Neural cell (in vitro differentiated cells): ENCODE data around the gene RNF26. TPM values are rescaled to one million over a fixed set of nuclear protein-coding genes. Genes with fewer than 3 reads are reported as not detected.

Experiments used
- H2AFZ ChIP-seq: fragments of 200-600, 300-800 bp; sonication (generic), shearing (Covaris generic); 2 replicates; pipeline ENCODE4 v1.6.0; 2014; ENCODE audit warnings: low read depth, mild to moderate bottlenecking, antibody characterized with exemption, low read length, moderate library complexity
- H3F3A ChIP-seq: fragments of 200-600 bp; shearing (Covaris generic); 2 replicates; pipeline ENCODE4 v1.6.1; 2016; ENCODE audit warnings: mild to moderate bottlenecking, moderate library complexity, mixed read lengths, antibody characterized with exemption, low read length; ENCODE audit not compliant: insufficient read depth, poor library complexity, severe bottlenecking
- H3K27ac ChIP-seq: fragments of 200-600, 300-800 bp; sonication (generic), shearing (Covaris generic); 2 replicates; pipeline ENCODE4 v1.5.1; 2014; ENCODE audit warnings: mild to moderate bottlenecking, low read length, moderate library complexity
- H3K27me3 ChIP-seq: fragments of 300-800, 200-600 bp; sonication (generic), shearing (Covaris generic); 2 replicates; pipeline ENCODE4 v1.6.0; 2014; ENCODE audit warnings: mild to moderate bottlenecking, low read depth, low read length, moderate library complexity; ENCODE audit not compliant: insufficient read depth
- H3K36me3 ChIP-seq: fragments of 300-800, 200-600 bp; sonication (generic), shearing (Covaris generic); 2 replicates; pipeline ENCODE4 v1.5.1; 2014; ENCODE audit warnings: mild to moderate bottlenecking, antibody characterized with exemption, low read length, moderate library complexity; ENCODE audit not compliant: insufficient read depth
- H3K4me2 ChIP-seq: fragments of 300-800, 200-600 bp; sonication (generic), shearing (Covaris generic); 2 replicates; pipeline ENCODE4 v1.6.0; 2014; ENCODE audit warnings: mild to moderate bottlenecking, low read length
- H3K4me3 ChIP-seq: fragments of 300-800, 200-600 bp; sonication (generic), shearing (Covaris generic); 2 replicates; pipeline ENCODE4 v1.5.1; 2014; ENCODE audit warnings: mild to moderate bottlenecking, low read length, moderate library complexity
- H3K79me2 ChIP-seq: fragments of 200-600 bp; shearing (Covaris generic); replicated peaks from 2 replicates; pipeline ENCODE4 v1.6.0; 2014; ENCODE audit warnings: mild to moderate bottlenecking, low read length, moderate library complexity; ENCODE audit not compliant: insufficient read depth
- H3K9ac ChIP-seq: fragments of 300-800, 200-600 bp; sonication (generic), shearing (Covaris generic); 2 replicates; pipeline ENCODE4 v1.6.1; 2016; ENCODE audit warnings: mild to moderate bottlenecking, low read length, mixed read lengths
- H3K9me2 ChIP-seq: fragments of 200-600 bp; shearing (Covaris generic); 2 replicates; pipeline ENCODE4 v1.6.1; 2016; ENCODE audit warnings: mild to moderate bottlenecking, low read length, mixed read lengths; ENCODE audit not compliant: insufficient read depth
- H3K9me3 ChIP-seq: fragments of 200-600, 300-800 bp; sonication (generic), shearing (Covaris generic); 2 replicates; pipeline ENCODE4 v1.6.1; 2016; ENCODE audit warnings: mild to moderate bottlenecking, mixed run types, low read length, moderate library complexity, mixed read lengths
- H4K20me1 ChIP-seq: fragments of 200-600 bp; shearing (Covaris generic); 2 replicates; pipeline ENCODE4 v1.6.1; 2016; ENCODE audit warnings: mild to moderate bottlenecking, mixed run types; ENCODE audit not compliant: insufficient read depth
- EP300 ChIP-seq: fragments of 450-650 bp; conservative IDR thresholded peaks from 2 replicates; pipeline ENCODE4 v1.6.1; 2014; ENCODE audit warnings: antibody characterized with exemption, mild to moderate bottlenecking, moderate library complexity; ENCODE audit not compliant: poor library complexity, severe bottlenecking
- EZH2 ChIP-seq: fragments of 200-600, 300-800 bp; shearing (Covaris generic), sonication (generic); IDR thresholded peaks from 2 replicates; pipeline ENCODE4 v1.6.1; 2014; ENCODE audit warnings: antibody characterized with exemption, low read length, borderline replicate concordance, mild to moderate bottlenecking; ENCODE audit not compliant: insufficient read depth, poor library complexity, severe bottlenecking
- MXI1 ChIP-seq: fragments of 450-650 bp; conservative IDR thresholded peaks from 2 replicates; pipeline ENCODE4 v1.6.1; 2014; ENCODE audit warnings: antibody characterized with exemption, mild to moderate bottlenecking; ENCODE audit not compliant: poor library complexity, severe bottlenecking
- POLR2AphosphoS5 ChIP-seq: IDR thresholded peaks from 2 replicates; pipeline ENCODE4 v1.6.1; 2012
- RAD21 ChIP-seq: fragments of 450-650 bp; conservative IDR thresholded peaks from 2 replicates; pipeline ENCODE4 v1.6.1; 2014; ENCODE audit warnings: antibody characterized with exemption, mild to moderate bottlenecking, moderate library complexity
- SMC3 ChIP-seq: fragments of 450-650 bp; conservative IDR thresholded peaks from 2 replicates; pipeline ENCODE4 v1.6.1; 2014; ENCODE audit warnings: antibody characterized with exemption, mild to moderate bottlenecking, moderate library complexity; ENCODE audit not compliant: poor library complexity
- TAF1 ChIP-seq: IDR thresholded peaks from 2 replicates; pipeline ENCODE4 v1.6.1; 2012; ENCODE audit warnings: low read depth
- polyA plus RNA-seq: library from polyadenylated mRNA; depleted of rRNA; stranded (reverse); fragments of >200 nt; gene quantifications from 2 replicates; pipeline ENCODE4 v1.2.3, GENCODE V29; 2014
- TF ChIP-seq, protein P1 (sequence below): IDR thresholded peaks from 2 replicates; pipeline ENCODE4 v1.6.1; 2012; ENCODE audit warnings: borderline replicate concordance
- TF ChIP-seq, protein P2 (sequence below): fragments of 450-650 bp; IDR thresholded peaks from 2 replicates; pipeline ENCODE4 v1.5.1; 2014; ENCODE audit warnings: antibody characterized with exemption, mild to moderate bottlenecking, moderate library complexity; ENCODE audit not compliant: poor library complexity, severe bottlenecking

RNF26 gene
- polyA plus RNA-seq, 1 donor from 2014 or later = 2.6 TPM

DNA sequence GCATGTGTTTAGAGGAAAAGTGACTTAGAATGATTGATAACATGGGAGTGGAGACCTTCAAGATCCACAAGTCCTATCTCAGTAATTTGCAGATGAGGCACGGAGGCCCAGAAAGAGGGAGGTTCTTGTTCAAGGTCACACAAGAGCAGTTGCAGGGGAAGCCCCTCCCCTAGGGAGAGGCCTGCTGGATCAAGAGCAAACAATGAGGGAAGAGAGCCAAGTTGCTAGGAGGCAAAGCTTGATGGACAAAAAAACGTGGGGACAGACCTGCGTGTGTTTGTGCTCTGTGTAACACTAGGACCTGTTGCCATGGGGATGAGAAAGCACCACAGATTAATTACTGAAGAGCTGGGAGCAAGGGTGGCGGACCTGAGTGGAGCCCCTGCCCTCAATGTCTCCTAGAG lies 18.5 kb downstream of the RNF26 start:
- Histone ChIP-seq H3K4me2 (no peak overlapping the region), H3K9me3 (no peaks in the 10 kb centered on the region), H2AFZ (no peak overlapping the region), H3K9ac (no peak overlapping the region), H3F3A (no peaks in the 10 kb centered on the region), H3K27ac (no peak overlapping the region), H3K9me2 (no peaks in the 10 kb centered on the region), H3K36me3 (no peaks in the 10 kb centered on the region), H3K79me2 (no peaks in the 10 kb centered on the region), H4K20me1 (no peaks in the 10 kb centered on the region), H3K4me3 (no peak overlapping the region), H3K27me3 (peaks cover 4% of the 10 kb centered on the region)
- TF ChIP-seq EP300 (no peak), POLR2AphosphoS5 (no peak), MXI1 (no peak), SMC3 (no peak), RAD21 (no peak), EZH2 (no peak), TAF1 (no peak)
- TF ChIP-seq, protein P1, sequence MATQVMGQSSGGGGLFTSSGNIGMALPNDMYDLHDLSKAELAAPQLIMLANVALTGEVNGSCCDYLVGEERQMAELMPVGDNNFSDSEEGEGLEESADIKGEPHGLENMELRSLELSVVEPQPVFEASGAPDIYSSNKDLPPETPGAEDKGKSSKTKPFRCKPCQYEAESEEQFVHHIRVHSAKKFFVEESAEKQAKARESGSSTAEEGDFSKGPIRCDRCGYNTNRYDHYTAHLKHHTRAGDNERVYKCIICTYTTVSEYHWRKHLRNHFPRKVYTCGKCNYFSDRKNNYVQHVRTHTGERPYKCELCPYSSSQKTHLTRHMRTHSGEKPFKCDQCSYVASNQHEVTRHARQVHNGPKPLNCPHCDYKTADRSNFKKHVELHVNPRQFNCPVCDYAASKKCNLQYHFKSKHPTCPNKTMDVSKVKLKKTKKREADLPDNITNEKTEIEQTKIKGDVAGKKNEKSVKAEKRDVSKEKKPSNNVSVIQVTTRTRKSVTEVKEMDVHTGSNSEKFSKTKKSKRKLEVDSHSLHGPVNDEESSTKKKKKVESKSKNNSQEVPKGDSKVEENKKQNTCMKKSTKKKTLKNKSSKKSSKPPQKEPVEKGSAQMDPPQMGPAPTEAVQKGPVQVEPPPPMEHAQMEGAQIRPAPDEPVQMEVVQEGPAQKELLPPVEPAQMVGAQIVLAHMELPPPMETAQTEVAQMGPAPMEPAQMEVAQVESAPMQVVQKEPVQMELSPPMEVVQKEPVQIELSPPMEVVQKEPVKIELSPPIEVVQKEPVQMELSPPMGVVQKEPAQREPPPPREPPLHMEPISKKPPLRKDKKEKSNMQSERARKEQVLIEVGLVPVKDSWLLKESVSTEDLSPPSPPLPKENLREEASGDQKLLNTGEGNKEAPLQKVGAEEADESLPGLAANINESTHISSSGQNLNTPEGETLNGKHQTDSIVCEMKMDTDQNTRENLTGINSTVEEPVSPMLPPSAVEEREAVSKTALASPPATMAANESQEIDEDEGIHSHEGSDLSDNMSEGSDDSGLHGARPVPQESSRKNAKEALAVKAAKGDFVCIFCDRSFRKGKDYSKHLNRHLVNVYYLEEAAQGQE = no peak
- TF ChIP-seq, protein P2, sequence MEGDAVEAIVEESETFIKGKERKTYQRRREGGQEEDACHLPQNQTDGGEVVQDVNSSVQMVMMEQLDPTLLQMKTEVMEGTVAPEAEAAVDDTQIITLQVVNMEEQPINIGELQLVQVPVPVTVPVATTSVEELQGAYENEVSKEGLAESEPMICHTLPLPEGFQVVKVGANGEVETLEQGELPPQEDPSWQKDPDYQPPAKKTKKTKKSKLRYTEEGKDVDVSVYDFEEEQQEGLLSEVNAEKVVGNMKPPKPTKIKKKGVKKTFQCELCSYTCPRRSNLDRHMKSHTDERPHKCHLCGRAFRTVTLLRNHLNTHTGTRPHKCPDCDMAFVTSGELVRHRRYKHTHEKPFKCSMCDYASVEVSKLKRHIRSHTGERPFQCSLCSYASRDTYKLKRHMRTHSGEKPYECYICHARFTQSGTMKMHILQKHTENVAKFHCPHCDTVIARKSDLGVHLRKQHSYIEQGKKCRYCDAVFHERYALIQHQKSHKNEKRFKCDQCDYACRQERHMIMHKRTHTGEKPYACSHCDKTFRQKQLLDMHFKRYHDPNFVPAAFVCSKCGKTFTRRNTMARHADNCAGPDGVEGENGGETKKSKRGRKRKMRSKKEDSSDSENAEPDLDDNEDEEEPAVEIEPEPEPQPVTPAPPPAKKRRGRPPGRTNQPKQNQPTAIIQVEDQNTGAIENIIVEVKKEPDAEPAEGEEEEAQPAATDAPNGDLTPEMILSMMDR = no peak

DNA sequence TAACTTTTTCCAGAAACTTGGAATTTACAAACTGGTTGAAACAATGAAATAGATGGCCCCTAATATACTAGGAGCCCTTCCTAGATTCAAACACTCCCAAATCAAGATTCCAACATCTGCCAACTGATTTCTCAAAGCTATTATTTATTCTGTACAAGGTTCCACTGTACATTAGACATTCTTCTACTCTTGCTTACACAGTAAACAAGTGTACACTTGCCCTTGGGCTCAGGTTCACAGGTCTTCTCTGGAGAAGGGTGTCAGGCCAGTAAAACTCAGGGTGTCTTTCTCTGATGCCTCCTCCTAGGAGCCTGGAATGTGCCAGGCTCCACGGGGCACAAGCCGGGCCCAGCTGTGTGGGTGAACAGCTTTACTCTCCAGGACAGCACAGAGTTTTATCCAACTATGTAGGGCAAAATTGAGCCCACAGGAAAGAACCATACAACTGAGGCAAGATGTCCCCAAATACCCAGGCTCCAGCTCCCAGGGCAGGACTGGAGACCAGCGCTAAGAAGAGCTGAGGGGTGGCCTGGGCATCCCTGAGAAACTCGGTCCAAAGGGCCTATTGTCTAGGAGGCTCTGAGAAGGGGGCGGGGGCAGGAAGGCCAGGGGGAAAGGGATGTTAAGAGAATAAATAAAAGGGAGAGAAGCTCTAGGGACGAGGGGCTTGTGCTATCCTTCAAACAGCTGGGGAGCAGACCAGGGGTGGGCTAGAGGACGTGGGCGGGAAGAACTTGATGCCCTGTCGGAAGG lies 20.9 kb downstream of the RNF26 start:
- H3K4me2 ChIP-seq = no peak overlapping the region
- no peak overlapping the region for H3K9ac ChIP-seq
- H3K4me3 ChIP-seq = no peak overlapping the region
- H3F3A ChIP-seq = no peaks in the 10 kb centered on the region
- H3K27me3 ChIP-seq = peaks cover 4% of the 10 kb centered on the region
- no peak overlapping the region for H2AFZ ChIP-seq
- no peaks in the 10 kb centered on the region for H3K9me2 ChIP-seq
- no peaks in the 10 kb centered on the region for H3K9me3 ChIP-seq
- no peak overlapping the region for H3K27ac ChIP-seq
- no peaks in the 10 kb centered on the region for H3K36me3 ChIP-seq
- TF ChIP-seq RAD21 = no peak
- TF ChIP-seq EZH2 = no peak
- TF ChIP-seq EP300 = no peak
- TF ChIP-seq, protein P2 = no peak
- TF ChIP-seq SMC3 = no peak
- no peak for TF ChIP-seq TAF1
- TF ChIP-seq POLR2AphosphoS5 = no peak
- no peak for TF ChIP-seq MXI1
- TF ChIP-seq, protein P1 = no peak
- H3K79me2 ChIP-seq = no peaks in the 10 kb centered on the region
- H4K20me1 ChIP-seq = no peaks in the 10 kb centered on the region
